Nephron (organoid): ENCODE results near the gene FREY1.

Source experiments
- H3K27ac Mint-ChIP-seq, 3 experiments: 2 replicates each; pipeline ENCODE4 v1.8.0; 2020; ENCODE audit warnings: mixed read lengths in 3 of 3, mild to moderate bottlenecking in 2 of 3, moderate library complexity in 1 of 3
- H3K27me3 Mint-ChIP-seq: 2 replicates; pipeline ENCODE4 v1.8.0; 2021; ENCODE audit warnings: low read depth, mild to moderate bottlenecking, moderate library complexity, mixed read lengths
- H3K36me3 Mint-ChIP-seq: 2 replicates; pipeline ENCODE4 v1.8.0; 2020; ENCODE audit warnings: low read depth, mixed read lengths
- H3K4me1 Mint-ChIP-seq: 2 replicates; pipeline ENCODE4 v1.8.0; 2020; ENCODE audit warnings: mixed read lengths
- H3K4me3 Mint-ChIP-seq, 3 experiments: 2 replicates each; pipeline ENCODE4 v1.8.0; 2020; ENCODE audit warnings: mild to moderate bottlenecking in 3 of 3, mixed read lengths in 3 of 3, moderate library complexity in 2 of 3
- H3K9me3 Mint-ChIP-seq: 2 replicates; pipeline ENCODE4 v1.8.0; 2020; ENCODE audit warnings: mixed read lengths
- CTCF ChIP-seq, 3 experiments: fragments of 200-600 bp; sonication (generic); IDR thresholded peaks; one replicate each; pipeline ENCODE4 v1.5.0; 2021; ENCODE audit warnings: antibody characterized with exemption in 3 of 3; ENCODE audit not compliant: unreplicated experiment in 3 of 3

Gene FREY1

GRCh38 chr11:45927332-45927683 lies 20.2 kb upstream of the FREY1 start:
- Mint-ChIP-seq H3K27me3 (peaks cover 40% of the 10 kb centered on the region), H3K36me3 (peaks cover 12% of the 10 kb centered on the region), H3K4me1 (peaks cover 14% of the 10 kb centered on the region), H3K27ac (no peak overlapping the region), H3K4me3 (no peak overlapping the region), H3K9me3 (no peaks in the 10 kb centered on the region)
- TF ChIP-seq CTCF (IDR thresholded peaks at IDR 0.05; ENCODE audit: unreplicated experiment in 3 of 3), result no peak

GRCh38 chr11:45926536-45927331 lies 19.7 kb upstream of the FREY1 start:
- Mint-ChIP-seq H3K9me3 (no peaks in the 10 kb centered on the region), H3K4me1 (peaks cover 14% of the 10 kb centered on the region), H3K36me3 (peaks cover 10% of the 10 kb centered on the region), H3K4me3 (no peak overlapping the region), H3K27ac (no peak overlapping the region), H3K27me3 (peaks cover 41% of the 10 kb centered on the region)
- TF ChIP-seq CTCF (IDR thresholded peaks at IDR 0.05; ENCODE audit: unreplicated experiment in 3 of 3), result no peak

GRCh38 chr11:45926001-45926401 lies 18.9 kb upstream of the FREY1 start:
- Mint-ChIP-seq H3K4me1 (peaks cover 21% of the 10 kb centered on the region), H3K27me3 (peaks cover 48% of the 10 kb centered on the region), H3K9me3 (no peaks in the 10 kb centered on the region), H3K4me3 (no peak overlapping the region), H3K36me3 (peaks cover 7% of the 10 kb centered on the region), H3K27ac (no peak overlapping the region)
- no peak for TF ChIP-seq CTCF (IDR thresholded peaks at IDR 0.05; ENCODE audit: unreplicated experiment in 3 of 3)

- TF ChIP-seq CTCF (IDR thresholded peaks at IDR 0.05; ENCODE audit: unreplicated experiment in 3 of 3), result no peak
- Mint-ChIP-seq H3K4me1 (peaks cover 21% of the 10 kb centered on the region), H3K36me3 (peaks cover 7% of the 10 kb centered on the region), H3K9me3 (no peaks in the 10 kb centered on the region), H3K27ac (no peak overlapping the region), H3K27me3 (peaks cover 53% of the 10 kb centered on the region), H3K4me3 (no peak overlapping the region)
Observed at GRCh38 chr11:45925550-45925949, 18.5 kb upstream of the FREY1 start.

- peaks cover 59% of the 10 kb centered on the region for H3K27me3 Mint-ChIP-seq
- no peak for TF ChIP-seq CTCF (IDR thresholded peaks at IDR 0.05; ENCODE audit: unreplicated experiment in 3 of 3)
- no peak overlapping the region for H3K4me3 Mint-ChIP-seq
- H3K27ac Mint-ChIP-seq, result no peak overlapping the region
- peaks cover 2% of the 10 kb centered on the region for H3K36me3 Mint-ChIP-seq
- peaks cover 16% of the 10 kb centered on the region for H3K4me1 Mint-ChIP-seq
- no peaks in the 10 kb centered on the region for H3K9me3 Mint-ChIP-seq
Observed at GRCh38 chr11:45924927-45925326, 17.9 kb upstream of the FREY1 start.
